ENCODE data around the gene N4BP2L2.

Gene N4BP2L2

DNA sequence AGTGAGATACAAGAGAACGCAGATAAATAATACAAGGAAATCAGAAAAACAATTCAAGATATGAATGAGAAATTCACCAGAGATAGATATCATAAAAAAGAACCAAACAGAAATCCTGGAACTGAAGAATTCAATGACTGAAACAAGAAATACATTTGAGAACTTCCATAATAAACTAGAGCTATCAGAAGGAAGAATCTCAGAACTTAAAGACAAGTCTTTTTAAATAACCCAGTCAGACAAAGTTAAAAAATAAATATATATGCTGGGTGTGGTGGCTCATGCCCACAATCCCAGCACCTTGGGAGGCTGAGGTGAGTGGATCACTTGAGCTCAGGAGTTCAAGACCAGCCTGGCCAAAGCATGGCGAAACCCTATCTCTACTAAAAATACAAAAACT, 82.0 kb downstream of the N4BP2L2 start:
- no peak for DNase-seq

GRCh38 chr13:32455594-32455903, 83.0 kb downstream of the N4BP2L2 start:
- DNase-seq = no peak

GRCh38 chr13:32454886-32455593, 83.6 kb downstream of the N4BP2L2 start:
- no peak for DNase-seq

DNA sequence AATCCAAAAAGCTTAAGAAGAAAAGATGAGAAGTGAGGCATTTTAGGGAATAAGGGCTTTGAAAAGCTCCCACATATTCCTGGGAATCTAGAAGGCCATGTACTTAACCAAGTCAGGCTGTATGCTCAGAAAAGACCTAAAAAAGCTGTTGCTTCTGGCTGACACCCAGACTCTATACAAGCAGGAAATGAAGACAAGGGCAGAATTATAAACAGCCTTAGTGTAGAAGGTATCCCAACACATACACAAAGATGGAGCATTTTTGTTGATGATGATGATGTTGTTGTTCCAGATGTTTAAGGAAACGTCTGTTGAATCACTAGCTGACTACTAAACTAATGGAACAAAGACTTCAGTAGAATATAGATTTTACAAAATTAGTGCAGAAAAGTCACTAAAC, 84.6 kb downstream of the N4BP2L2 start:
- DNase-seq = no peak

DNA sequence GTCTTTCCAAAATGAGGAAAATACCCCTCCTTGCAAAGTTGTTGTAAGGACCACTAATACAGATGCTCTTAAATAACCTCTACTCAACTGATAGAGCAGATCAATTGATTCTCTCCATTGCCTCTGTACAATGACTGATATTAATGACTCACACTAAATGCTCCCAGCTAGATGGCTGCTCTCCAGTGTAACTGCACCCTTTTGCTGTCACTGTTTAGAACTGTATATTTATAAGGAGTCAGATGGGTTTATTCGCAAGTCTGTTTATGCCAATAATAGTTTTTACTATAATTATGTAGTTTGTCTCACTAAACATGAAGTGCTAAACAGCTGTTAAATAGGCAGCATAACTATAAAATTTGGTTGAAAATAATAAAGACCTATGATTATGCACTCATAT, 89.6 kb downstream of the N4BP2L2 start:
- no peak for DNase-seq

DNA sequence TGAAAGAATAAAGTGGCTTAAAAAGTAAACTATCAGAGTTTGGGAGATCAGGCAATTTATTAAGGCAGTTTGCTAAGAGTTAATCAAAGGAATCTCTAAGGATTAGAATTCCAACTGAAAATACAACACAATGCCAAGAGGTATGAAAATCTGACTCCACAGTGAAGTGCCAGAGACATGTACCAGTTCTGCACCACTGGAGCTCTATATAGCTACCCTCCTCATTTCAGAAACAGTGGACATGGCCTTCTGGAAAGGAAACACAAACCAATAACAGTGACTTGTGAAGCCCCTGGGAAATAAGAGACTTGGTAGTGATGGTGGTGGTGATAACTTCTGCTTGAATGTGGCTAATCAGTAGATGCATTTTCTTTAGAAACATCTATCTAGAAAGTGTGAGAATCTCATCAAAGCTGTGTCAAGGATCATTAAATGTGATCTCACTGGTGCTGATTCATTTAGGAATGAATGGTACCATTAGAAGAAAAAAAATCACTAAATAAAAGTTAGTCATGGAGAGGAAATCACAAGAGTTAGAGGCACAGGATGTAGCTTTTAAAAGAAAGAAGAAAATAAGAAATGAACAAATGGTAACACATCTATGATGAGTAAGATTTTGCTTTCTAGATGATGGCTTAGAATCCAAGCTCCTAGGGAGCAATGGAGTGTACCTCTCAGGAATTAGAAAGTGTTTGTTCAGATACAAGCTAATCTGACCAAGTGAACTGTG, 90.5 kb downstream of the N4BP2L2 start:
- DNase-seq = no peak

DNA sequence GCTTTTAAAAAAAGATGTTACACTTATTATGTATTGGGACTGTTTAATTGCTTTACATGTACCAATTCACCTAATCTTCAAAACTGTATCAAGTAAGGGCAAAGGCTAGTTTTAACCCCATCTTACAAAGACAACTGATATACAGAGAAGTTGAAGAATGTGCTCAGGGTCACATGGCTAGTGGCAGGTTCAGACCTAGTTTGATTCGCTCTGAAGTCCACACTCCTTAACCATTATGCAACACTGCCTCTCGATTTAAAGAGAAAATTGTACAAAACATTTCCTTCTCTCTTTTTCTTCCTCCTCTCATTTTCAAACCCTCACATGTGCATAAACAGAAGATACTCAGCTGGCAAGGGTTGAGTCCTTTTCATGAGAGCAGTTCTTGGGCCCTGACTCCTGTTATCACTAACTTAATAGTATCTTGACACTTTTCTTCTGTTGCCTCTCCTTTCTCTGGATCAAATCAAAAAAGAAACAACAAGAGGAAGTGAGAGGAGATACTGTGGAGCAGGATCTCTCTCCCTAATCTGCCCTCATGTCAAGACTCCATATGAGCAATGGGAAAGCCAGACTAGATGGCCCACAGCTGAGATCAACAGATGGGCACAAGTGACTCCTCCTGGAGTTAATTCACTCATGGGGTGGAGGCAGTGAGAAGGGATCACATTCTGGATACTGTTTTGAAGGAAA, 91.7 kb downstream of the N4BP2L2 start:
- no peak for DNase-seq

GRCh38 chr13:32446220-32446619, 92.4 kb downstream of the N4BP2L2 start:
- DNase-seq = no peak

DNA sequence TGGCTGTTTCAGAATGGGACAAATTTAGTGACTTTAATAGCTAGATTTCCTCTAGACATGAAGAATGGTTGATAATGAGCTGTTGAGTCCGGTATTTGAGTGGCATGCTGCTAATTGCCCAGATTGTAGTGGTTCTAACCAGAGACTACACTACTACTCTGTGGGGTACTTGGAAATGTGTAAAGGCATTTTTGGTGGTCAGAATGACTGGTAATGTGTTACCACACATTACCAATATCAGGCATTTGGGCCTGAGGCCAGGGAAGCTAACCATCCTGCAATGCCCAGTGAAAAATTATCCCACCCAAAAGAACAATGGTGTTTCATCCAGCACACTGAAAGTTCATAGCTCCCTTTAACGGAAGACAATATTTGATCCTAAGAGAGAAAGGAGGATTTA, 93.1 kb downstream of the N4BP2L2 start:
- DNase-seq = no peak

DNA sequence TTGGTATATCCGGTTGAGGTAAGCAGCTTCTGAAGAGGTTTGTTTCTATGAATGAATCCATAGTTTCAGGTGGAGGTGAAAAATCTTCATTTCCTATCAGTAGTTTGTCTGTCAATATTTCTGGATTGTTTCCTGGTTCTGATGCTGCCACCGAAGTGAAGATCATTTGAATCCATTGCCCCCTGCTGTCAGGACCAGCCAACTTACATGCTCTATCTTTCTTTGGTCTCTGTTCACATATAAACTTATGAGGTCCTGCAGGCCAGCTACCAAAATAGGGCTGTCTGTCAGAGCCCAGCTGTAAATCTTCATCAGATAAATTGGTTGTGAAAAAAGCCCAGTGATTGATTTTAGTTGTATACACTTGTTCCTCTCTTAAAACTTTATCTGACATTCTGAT, 95.5 kb downstream of the N4BP2L2 start:
- peak; percentile 38 for DNase-seq

DNA sequence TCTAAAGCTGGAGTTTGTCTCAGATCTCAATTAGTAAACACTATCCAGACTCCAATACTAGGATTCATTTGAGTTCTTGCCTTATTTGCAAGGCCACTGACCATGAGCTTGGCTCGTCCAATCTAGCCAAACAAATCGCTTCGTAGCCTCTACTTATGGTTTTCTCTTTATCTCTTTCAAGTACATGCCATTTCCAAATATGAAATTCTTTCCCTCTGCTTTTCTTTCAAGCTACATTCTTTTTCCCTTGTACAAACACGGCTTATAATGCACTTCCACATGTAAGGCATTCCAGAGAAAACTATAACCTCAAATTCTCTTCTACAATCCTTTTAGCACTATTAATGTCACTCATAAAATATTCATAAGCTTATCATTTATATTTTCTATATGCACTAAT, 99.7 kb downstream of the N4BP2L2 start:
- no peak for DNase-seq

GRCh38 chr13:32432856-32433255, 105.7 kb downstream of the N4BP2L2 start:
- DNase-seq = no peak

GRCh38 chr13:32431361-32431760, 107.2 kb downstream of the N4BP2L2 start:
- no peak for DNase-seq

DNA sequence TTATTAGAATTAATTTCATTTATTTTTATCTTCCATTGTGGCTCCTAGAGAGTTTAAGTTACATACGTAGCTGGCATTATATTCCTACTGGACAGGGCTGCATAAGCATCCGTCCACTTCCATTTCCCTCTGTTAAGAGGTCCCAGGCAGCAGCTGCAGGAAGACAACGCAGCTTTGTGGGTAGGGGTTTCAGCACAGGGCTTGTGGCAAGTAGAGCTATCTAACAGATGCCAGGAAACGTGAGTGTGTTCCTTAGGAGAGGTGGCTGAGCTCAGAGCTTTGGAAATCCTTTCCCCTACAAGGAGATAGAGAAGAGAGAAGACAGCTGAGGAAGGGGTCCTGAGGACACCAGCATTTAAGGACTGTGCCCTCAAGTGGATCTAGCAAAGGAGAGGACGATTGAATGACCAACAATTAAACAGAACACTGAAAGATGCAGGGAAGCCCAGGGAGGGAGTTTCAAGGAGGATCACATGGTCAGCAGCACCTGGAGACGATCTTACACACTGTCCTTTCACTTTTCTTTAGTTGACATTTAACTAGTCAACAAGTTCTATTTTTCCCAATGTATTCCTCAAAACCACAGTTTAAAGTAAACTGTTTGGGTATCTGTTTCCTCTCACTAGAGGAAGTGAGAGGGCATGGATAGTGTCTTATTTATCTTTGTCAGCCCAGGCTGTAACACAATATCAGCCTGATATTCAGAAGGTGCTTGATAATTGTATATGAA, 108.4 kb downstream of the N4BP2L2 start:
- no peak for DNase-seq

- no peak for DNase-seq
Measured at GRCh38 chr13:32429433-32429909, 109.1 kb downstream of the N4BP2L2 start.

DNA sequence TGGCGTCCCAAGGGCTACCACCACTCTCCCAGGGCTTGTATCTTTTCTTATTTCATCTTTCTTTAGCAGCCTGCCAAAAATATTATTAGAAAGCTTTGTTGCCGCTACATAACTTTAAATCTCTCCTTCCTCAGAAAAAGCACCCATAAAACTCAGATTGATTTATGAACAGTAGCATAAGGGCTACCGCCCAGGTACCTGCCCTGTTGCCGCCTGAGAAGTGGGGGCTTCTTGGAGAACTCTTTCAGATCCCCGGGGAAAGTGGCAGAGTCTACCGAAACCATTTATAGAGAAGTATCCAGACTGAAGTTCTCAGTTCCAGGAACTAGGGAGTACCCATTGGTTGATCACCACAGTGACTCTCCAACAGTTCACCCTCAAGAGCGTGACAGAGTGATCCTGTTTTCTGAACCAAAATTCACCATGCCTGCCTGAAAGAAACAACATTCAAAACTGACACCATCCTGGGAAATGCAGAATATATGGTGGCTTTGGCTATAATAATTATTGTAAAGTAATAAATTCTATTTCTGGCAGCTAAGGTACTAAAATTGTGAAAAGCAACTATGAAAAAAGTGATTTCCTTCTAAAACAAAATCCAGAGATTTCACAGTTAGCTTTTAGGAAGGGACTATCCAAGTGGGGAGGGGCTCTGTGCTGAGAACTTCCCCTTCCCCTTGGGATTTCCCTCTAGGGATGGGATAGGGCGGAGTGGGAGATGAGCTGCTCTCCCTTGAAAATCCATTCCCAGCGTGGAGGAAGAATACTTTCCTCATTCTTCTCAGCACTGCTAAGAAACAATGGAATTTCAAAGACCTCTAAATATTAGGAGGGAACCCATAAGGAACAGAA, 109.8 kb downstream of the N4BP2L2 start:
- peak; percentile 28 for DNase-seq

GRCh38 chr13:32427852-32428580, 110.6 kb downstream of the N4BP2L2 start, which contains the start of gene N4BP2L1:
TSS of gene N4BP2L1 (minus strand) at chr13:32428130. CDS start at chr13:32428082, 48 bp downstream.
- peak; percentile 93 for DNase-seq

- DNase-seq = peak; percentile 68
Measured at GRCh38 chr13:32426990-32427851, 111.4 kb downstream of the N4BP2L2 start.

DNA sequence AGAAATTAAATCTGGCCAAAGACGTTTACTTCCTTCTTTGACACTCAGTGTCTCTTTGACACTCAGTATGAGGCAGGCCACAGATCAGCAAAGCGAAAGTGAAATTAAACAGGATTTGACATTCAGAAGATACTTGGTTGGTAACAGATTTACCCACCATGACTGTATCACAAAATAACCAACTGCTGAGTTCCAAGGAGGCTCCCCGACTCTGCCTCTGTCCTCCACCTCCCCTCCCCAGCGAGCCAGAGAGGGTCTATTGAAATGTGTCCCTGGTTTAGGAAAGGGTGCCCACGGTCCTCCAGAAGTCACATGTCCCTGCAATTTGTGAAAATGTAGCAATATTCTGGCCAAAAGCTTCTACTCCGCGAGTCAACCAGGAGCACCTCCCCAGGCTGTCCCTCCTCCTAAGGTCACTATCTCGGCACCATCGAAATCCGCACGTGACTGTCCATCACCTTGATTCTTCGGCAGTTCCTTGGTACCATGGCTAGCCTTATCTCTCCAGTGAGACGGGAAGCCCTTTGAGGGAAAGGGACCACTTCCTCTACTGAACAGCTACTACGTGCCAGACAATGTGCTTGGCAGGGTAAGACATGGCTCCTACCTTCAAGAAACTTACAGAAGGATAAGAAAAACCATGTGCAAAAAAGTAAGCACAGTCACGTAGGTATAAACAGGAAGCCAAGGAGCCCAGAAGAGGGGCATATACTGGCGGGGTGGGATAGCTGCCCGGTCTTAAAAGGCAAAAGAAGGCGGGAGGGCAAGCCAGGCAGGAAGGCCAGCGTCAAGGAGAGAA, 112.2 kb downstream of the N4BP2L2 start:
- DNase-seq = peak; percentile 45

- no peak for DNase-seq
Measured at GRCh38 chr13:32425158-32425557, 113.4 kb downstream of the N4BP2L2 start.

Data from CD4-positive, alpha-beta T cell treated with Interleukin-15 for 1 hour (primary cell).